ENCODE results near the gene PRKCE. TPM values are rescaled to one million over a fixed set of nuclear protein-coding genes. Genes with fewer than 3 reads are reported as not detected.

PRKCE gene
- total and polyA plus RNA-seq, 2 donors (not counting 1 experiment from before 2014, with no cell fraction given): 23.6 to 271 TPM

DNA sequence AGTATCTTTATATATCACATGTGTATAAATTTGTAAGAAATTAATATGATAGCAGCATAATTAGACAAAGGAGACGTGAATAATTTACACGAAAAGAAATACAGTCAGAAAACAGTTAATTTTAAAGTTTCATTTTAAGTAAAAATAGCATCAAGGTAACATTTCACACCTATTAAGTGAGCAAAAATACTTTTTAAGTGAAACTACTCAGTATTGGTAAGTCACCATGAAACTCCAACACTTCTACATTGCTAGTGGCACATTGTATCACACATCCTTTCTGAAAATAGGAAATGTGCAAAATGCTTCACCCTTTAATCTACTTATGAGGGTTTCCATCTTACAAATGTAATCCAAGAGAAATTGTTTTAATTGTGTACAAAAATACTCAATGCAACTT is 357.8 kb downstream of the PRKCE start:
- intact Hi-C loops (cut with micrococcal nuclease): no loop called here
- Histone ChIP-seq H3K79me2 (ENCODE audit: control insufficient read depth, insufficient read depth, low read length) (no peaks in the 10 kb centered on the region), H3K27me3 (replicated peaks in 1 of 4; ENCODE audit: control extremely low read depth in 1 of 4, control insufficient read depth in 3 of 4, insufficient read depth in 4 of 4, low read length in 3 of 4) (no peaks in the 10 kb centered on the region), H3K36me3 (replicated peaks in 1 of 2; ENCODE audit: control extremely low read depth in 1 of 2, control insufficient read depth in 1 of 2, extremely low read depth in 1 of 2, insufficient read depth in 2 of 2, low read length in 1 of 2) (peaks cover 0 to 84% of the 10 kb centered on the region in 2 experiments), H4K20me1 (ENCODE audit: control insufficient read depth, insufficient read depth, low read length, poor library complexity, severe bottlenecking) (no peaks in the 10 kb centered on the region), H2AFZ (ENCODE audit: insufficient read depth, low read depth, low read length, poor library complexity, severe bottlenecking) (no peak overlapping the region), H3K27ac (ENCODE audit: low read length in 2 of 2) (no peak overlapping the region), H3K4me2 (replicated peaks; ENCODE audit: low read depth, low read length, poor library complexity, severe bottlenecking) (no peak overlapping the region), H3K4me3 (ENCODE audit: control extremely low read depth in 1 of 5, extremely low read depth in 1 of 5, insufficient read depth in 1 of 5, low read depth in 2 of 5, low read length in 4 of 5) (no peak overlapping the region), H3K9ac (ENCODE audit: low read length) (no peak overlapping the region), H3K4me1 (ENCODE audit: control insufficient read depth in 2 of 2, insufficient read depth in 2 of 2, low read length in 2 of 2) (no peaks in the 10 kb centered on the region), H3K9me3 (ENCODE audit: control extremely low read depth in 1 of 3, control insufficient read depth in 2 of 3, insufficient read depth in 1 of 3, low read length in 2 of 3) (no peaks in the 10 kb centered on the region)
- Mint-ChIP-seq H3K27ac (no peak overlapping the region), H3K4me1 (no peaks in the 10 kb centered on the region), H3K27me3 (no peaks in the 10 kb centered on the region), H3K9me3 (ENCODE audit: insufficient read depth) (no peaks in the 10 kb centered on the region), H3K4me3 (no peak overlapping the region)
- ChIA-PET POLR2A (no interaction called here), CTCF (no interaction called here)
- TF ChIP-seq EZH2 (IDR thresholded peaks at IDR 0.05; ENCODE audit: borderline replicate concordance, insufficient read depth, low read depth, low read length, poor library complexity, severe bottlenecking): no peak
- TF ChIP-seq, protein P1, sequence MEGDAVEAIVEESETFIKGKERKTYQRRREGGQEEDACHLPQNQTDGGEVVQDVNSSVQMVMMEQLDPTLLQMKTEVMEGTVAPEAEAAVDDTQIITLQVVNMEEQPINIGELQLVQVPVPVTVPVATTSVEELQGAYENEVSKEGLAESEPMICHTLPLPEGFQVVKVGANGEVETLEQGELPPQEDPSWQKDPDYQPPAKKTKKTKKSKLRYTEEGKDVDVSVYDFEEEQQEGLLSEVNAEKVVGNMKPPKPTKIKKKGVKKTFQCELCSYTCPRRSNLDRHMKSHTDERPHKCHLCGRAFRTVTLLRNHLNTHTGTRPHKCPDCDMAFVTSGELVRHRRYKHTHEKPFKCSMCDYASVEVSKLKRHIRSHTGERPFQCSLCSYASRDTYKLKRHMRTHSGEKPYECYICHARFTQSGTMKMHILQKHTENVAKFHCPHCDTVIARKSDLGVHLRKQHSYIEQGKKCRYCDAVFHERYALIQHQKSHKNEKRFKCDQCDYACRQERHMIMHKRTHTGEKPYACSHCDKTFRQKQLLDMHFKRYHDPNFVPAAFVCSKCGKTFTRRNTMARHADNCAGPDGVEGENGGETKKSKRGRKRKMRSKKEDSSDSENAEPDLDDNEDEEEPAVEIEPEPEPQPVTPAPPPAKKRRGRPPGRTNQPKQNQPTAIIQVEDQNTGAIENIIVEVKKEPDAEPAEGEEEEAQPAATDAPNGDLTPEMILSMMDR (IDR thresholded peaks at IDR 0.05): no peak
- no peak for DNase-seq
- ATAC-seq (ENCODE audit: low read depth): no peak
- WGBS (ENCODE audit: insufficient coverage): no CpG with 5 or more reads among the region's 2 CpGs

DNA sequence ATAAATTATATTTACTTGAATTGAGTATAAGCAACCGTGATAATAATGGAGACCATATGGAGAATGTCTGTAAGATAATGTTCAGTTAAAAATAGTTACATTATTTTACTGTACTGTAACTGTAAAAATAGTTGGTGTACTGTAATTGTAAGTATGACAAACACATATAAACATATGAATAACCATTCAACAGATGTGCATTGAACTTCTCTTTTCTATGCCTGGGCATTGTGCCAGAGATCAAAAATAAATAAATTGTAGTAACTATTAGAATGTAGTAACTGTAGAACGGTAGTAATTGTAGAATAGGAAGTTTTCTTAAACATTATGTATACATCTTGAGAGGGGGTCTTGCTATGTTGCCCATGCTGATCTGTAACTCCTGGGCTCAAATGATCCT is 358.3 kb downstream of the PRKCE start:
- TF ChIP-seq, protein P1 (IDR thresholded peaks at IDR 0.05): no peak
- no peak for TF ChIP-seq EZH2 (IDR thresholded peaks at IDR 0.05; ENCODE audit: borderline replicate concordance, insufficient read depth, low read depth, low read length, poor library complexity, severe bottlenecking)
- Mint-ChIP-seq H3K4me1 (no peaks in the 10 kb centered on the region), H3K27me3 (no peaks in the 10 kb centered on the region), H3K9me3 (ENCODE audit: insufficient read depth) (no peaks in the 10 kb centered on the region), H3K27ac (no peak overlapping the region), H3K4me3 (no peak overlapping the region)
- no peak for ATAC-seq (ENCODE audit: low read depth)
- Histone ChIP-seq H3K4me1 (ENCODE audit: control insufficient read depth in 2 of 2, insufficient read depth in 2 of 2, low read length in 2 of 2) (no peaks in the 10 kb centered on the region), H3K4me3 (ENCODE audit: control extremely low read depth in 1 of 5, extremely low read depth in 1 of 5, insufficient read depth in 1 of 5, low read depth in 2 of 5, low read length in 4 of 5) (no peak overlapping the region), H3K36me3 (replicated peaks in 1 of 2; ENCODE audit: control extremely low read depth in 1 of 2, control insufficient read depth in 1 of 2, extremely low read depth in 1 of 2, insufficient read depth in 2 of 2, low read length in 1 of 2) (peaks cover 0 to 81% of the 10 kb centered on the region in 2 experiments), H3K27me3 (replicated peaks in 1 of 4; ENCODE audit: control extremely low read depth in 1 of 4, control insufficient read depth in 3 of 4, insufficient read depth in 4 of 4, low read length in 3 of 4) (no peaks in the 10 kb centered on the region), H4K20me1 (ENCODE audit: control insufficient read depth, insufficient read depth, low read length, poor library complexity, severe bottlenecking) (no peaks in the 10 kb centered on the region), H3K79me2 (ENCODE audit: control insufficient read depth, insufficient read depth, low read length) (no peaks in the 10 kb centered on the region), H3K9me3 (ENCODE audit: control extremely low read depth in 1 of 3, control insufficient read depth in 2 of 3, insufficient read depth in 1 of 3, low read length in 2 of 3) (no peaks in the 10 kb centered on the region), H3K4me2 (replicated peaks; ENCODE audit: low read depth, low read length, poor library complexity, severe bottlenecking) (no peak overlapping the region), H3K9ac (ENCODE audit: low read length) (no peak overlapping the region), H2AFZ (ENCODE audit: insufficient read depth, low read depth, low read length, poor library complexity, severe bottlenecking) (no peak overlapping the region), H3K27ac (ENCODE audit: low read length in 2 of 2) (no peak overlapping the region)
- DNase-seq: no peak
- intact Hi-C loops (cut with micrococcal nuclease): loop anchor here (2.0 to 5.0 kb wide), 2 partner anchors 355 to 878 kb away; no protein-coding TSS in a partner anchor
- no CpG with 5 or more reads among the region's 2 CpGs for WGBS (ENCODE audit: insufficient coverage)
- ChIA-PET POLR2A (no interaction called here), CTCF (no interaction called here)
